ENCODE results near the gene GRIP2.

Gene GRIP2

GRCh38 chr3:14539742-14540491 lies at the start of gene GRIP2:
Gene GRIP2, minus strand, starts transcription at chr3:14540342. Its CDS starts 34 bp downstream, at chr3:14540308.
- no peak for DNase-seq (ENCODE audit: low read depth)

- no peak for DNase-seq (ENCODE audit: low read depth)
These were observed 48.4 kb upstream of the GRIP2 start for GRCh38 chr3:14588425-14589112.

- no peak for DNase-seq (ENCODE audit: low read depth)
These were observed 47.7 kb upstream of the GRIP2 start for GRCh38 chr3:14587740-14588360.

GRCh38 chr3:14586611-14587010 lies 46.5 kb upstream of the GRIP2 start:
- DNase-seq (ENCODE audit: low read depth) = no peak

- no peak for DNase-seq (ENCODE audit: low read depth)
These were observed 43.5 kb upstream of the GRIP2 start for GRCh38 chr3:14583548-14584091.

- no peak for DNase-seq (ENCODE audit: low read depth)
These were observed 41.9 kb upstream of the GRIP2 start for GRCh38 chr3:14582045-14582410.

- DNase-seq (ENCODE audit: low read depth) = no peak
These were observed 41.3 kb upstream of the GRIP2 start for GRCh38 chr3:14581334-14582044.

GRCh38 chr3:14577897-14578296 lies 37.8 kb upstream of the GRIP2 start:
- DNase-seq (ENCODE audit: low read depth) = no peak

- DNase-seq (ENCODE audit: low read depth) = no peak
These were observed 36.0 kb upstream of the GRIP2 start for GRCh38 chr3:14576163-14576562.

- no peak for DNase-seq (ENCODE audit: low read depth)
These were observed 34.0 kb upstream of the GRIP2 start for GRCh38 chr3:14574183-14574582.

- no peak for DNase-seq (ENCODE audit: low read depth)
These were observed 33.6 kb upstream of the GRIP2 start for GRCh38 chr3:14573706-14574105.

GRCh38 chr3:14570864-14571263 lies 30.7 kb upstream of the GRIP2 start:
- DNase-seq (ENCODE audit: low read depth) = no peak

GRCh38 chr3:14570089-14570488 lies 29.9 kb upstream of the GRIP2 start:
- no peak for DNase-seq (ENCODE audit: low read depth)

GRCh38 chr3:14569474-14570000 lies 29.4 kb upstream of the GRIP2 start:
- DNase-seq (ENCODE audit: low read depth) = no peak

GRCh38 chr3:14568269-14568668 lies 28.1 kb upstream of the GRIP2 start:
- DNase-seq (ENCODE audit: low read depth) = no peak

GRCh38 chr3:14566812-14567211 lies 26.7 kb upstream of the GRIP2 start:
- no peak for DNase-seq (ENCODE audit: low read depth)

- DNase-seq (ENCODE audit: low read depth) = no peak
These were observed 25.9 kb upstream of the GRIP2 start for GRCh38 chr3:14565868-14566588.

- DNase-seq (ENCODE audit: low read depth) = no peak
These were observed 24.6 kb upstream of the GRIP2 start for GRCh38 chr3:14564741-14565140.

- DNase-seq (ENCODE audit: low read depth) = no peak
These were observed 23.9 kb upstream of the GRIP2 start for GRCh38 chr3:14563946-14564539.

GRCh38 chr3:14562121-14562890 lies 22.2 kb upstream of the GRIP2 start:
- DNase-seq (ENCODE audit: low read depth) = no peak
